ENCODE results near the gene CTSA.
"Not testable (repeated sequence)": the region's sequence is repeated elsewhere in the genome, so short reads cannot be mapped to it uniquely, and the experiment has no call there.

The CTSA gene

GRCh38 chr20:45863543-45864470 is 27.3 kb upstream of the CTSA start:
- in situ Hi-C loops (cut with MboI; ENCODE audit: low pct_unique_long_range_greater_than_20kb, low sequenced_read_pairs): no loop called here
- no peak for DNase-seq

GRCh38 chr20:45866454-45866853 is 24.7 kb upstream of the CTSA start:
- DNase-seq: no peak
- in situ Hi-C loops (cut with MboI; ENCODE audit: low pct_unique_long_range_greater_than_20kb, low sequenced_read_pairs): no loop called here

- no peak for DNase-seq
- in situ Hi-C loops (cut with MboI; ENCODE audit: low pct_unique_long_range_greater_than_20kb, low sequenced_read_pairs): no loop called here
Measured at GRCh38 chr20:45867136-45867818, 23.9 kb upstream of the CTSA start.

GRCh38 chr20:45867819-45868176 is 23.3 kb upstream of the CTSA start:
- in situ Hi-C loops (cut with MboI; ENCODE audit: low pct_unique_long_range_greater_than_20kb, low sequenced_read_pairs): no loop called here
- no peak for DNase-seq

GRCh38 chr20:45872626-45873025 is 18.5 kb upstream of the CTSA start:
- no peak for DNase-seq

GRCh38 chr20:45873409-45874103 is 17.6 kb upstream of the CTSA start:
- in situ Hi-C loops (cut with MboI; ENCODE audit: low pct_unique_long_range_greater_than_20kb, low sequenced_read_pairs): no loop called here
- DNase-seq: no peak

More at GRCh38 chr20:45872626-45873025, 18.5 kb upstream of the CTSA start:
- in situ Hi-C loops (cut with MboI; ENCODE audit: low pct_unique_long_range_greater_than_20kb, low sequenced_read_pairs): no loop called here

- in situ Hi-C loops (cut with MboI; ENCODE audit: low pct_unique_long_range_greater_than_20kb, low sequenced_read_pairs); DNase-seq: not testable (repeated sequence)
Measured at GRCh38 chr20:45874104-45874481, 17.0 kb upstream of the CTSA start.

GRCh38 chr20:45874576-45874975 is 16.6 kb upstream of the CTSA start:
- in situ Hi-C loops (cut with MboI; ENCODE audit: low pct_unique_long_range_greater_than_20kb, low sequenced_read_pairs): no loop called here
- no peak for DNase-seq

GRCh38 chr20:45878076-45878761 is 12.9 kb upstream of the CTSA start:
- no peak for DNase-seq
- in situ Hi-C loops (cut with MboI; ENCODE audit: low pct_unique_long_range_greater_than_20kb, low sequenced_read_pairs): no loop called here

GRCh38 chr20:45880988-45881788 is 9.9 kb upstream of the CTSA start, which contains the start of gene ZSWIM1:
Gene ZSWIM1 (plus strand): TSS chr20:45881227. CDS start chr20:45882593, 1,366 bp downstream.
- DNase-seq: peak; percentile 99
- in situ Hi-C loops (cut with MboI; ENCODE audit: low pct_unique_long_range_greater_than_20kb, low sequenced_read_pairs): no loop called here

GRCh38 chr20:45882469-45883099 is 8.6 kb upstream of the CTSA start:
- in situ Hi-C loops (cut with MboI; ENCODE audit: low pct_unique_long_range_greater_than_20kb, low sequenced_read_pairs): no loop called here

GRCh38 chr20:45883100-45883469 is 8.1 kb upstream of the CTSA start:
- in situ Hi-C loops (cut with MboI; ENCODE audit: low pct_unique_long_range_greater_than_20kb, low sequenced_read_pairs): no loop called here
- no peak for DNase-seq

More at GRCh38 chr20:45882469-45883099, 8.6 kb upstream of the CTSA start:
- no peak for DNase-seq

- DNase-seq: no peak
- in situ Hi-C loops (cut with MboI; ENCODE audit: low pct_unique_long_range_greater_than_20kb, low sequenced_read_pairs): no loop called here
Measured at GRCh38 chr20:45886590-45887345, 4.4 kb upstream of the CTSA start.

- in situ Hi-C loops (cut with MboI; ENCODE audit: low pct_unique_long_range_greater_than_20kb, low sequenced_read_pairs): no loop called here
- no peak for DNase-seq
Measured at GRCh38 chr20:45887346-45887715, 3.8 kb upstream of the CTSA start, which contains the start of gene SPATA25. Gene SPATA25 (minus strand): TSS chr20:45887622. CDS start chr20:45887590, 32 bp downstream.

- in situ Hi-C loops (cut with MboI; ENCODE audit: low pct_unique_long_range_greater_than_20kb, low sequenced_read_pairs): no loop called here
- DNase-seq: no peak
Measured at GRCh38 chr20:45888681-45889080, 2.5 kb upstream of the CTSA start.

GRCh38 chr20:45890077-45890984 is 804 bp upstream of the CTSA start:
- in situ Hi-C loops (cut with MboI; ENCODE audit: low pct_unique_long_range_greater_than_20kb, low sequenced_read_pairs): no loop called here
- no peak for DNase-seq

All from KBM-7 (cell line).